PC-3 (cell line): ENCODE data around the gene C5orf58. TPM values are rescaled to one million over a fixed set of nuclear protein-coding genes. Genes with fewer than 3 reads are reported as not detected.
"Not testable (repeated sequence)": the region's sequence is repeated elsewhere in the genome, so short reads cannot be mapped to it uniquely, and the experiment has no call there.

ENCODE experiments used
- ATAC-seq: fragments of 200-7000 bp; cut with Tn5 transposase; 2 replicates; pipeline ENCODE4 v1.9.1; 2020; ENCODE audit warnings: mild to moderate bottlenecking, moderate library complexity
- BruUV-seq: library from RNA; stranded (reverse); fragments of 400-500 nt; replicated peaks from 2 replicates; lab custom pipeline; 2021; lab: Mats Ljungman, UMichigan
- CTCF ChIA-PET: fragments of 300-600 bp; sonication (Branson Sonifier 250); formaldehyde crosslinking; loops from one replicate; lab custom pipeline; 2022; ENCODE audit warnings: antibody characterized with exemption; lab: Charles Lee
- POLR2A ChIA-PET: fragments of 300-600 bp; sonication (Branson Sonifier 250); formaldehyde crosslinking; loops from one replicate; lab custom pipeline; 2022; ENCODE audit warnings: antibody characterized with exemption; ENCODE audit not compliant: unreplicated experiment; lab: Charles Lee
- DNase-seq: peaks from one replicate; pipeline ENCODE4 v3.0.0-alpha.2; 2015
- H2AFZ ChIP-seq: fragments of 300-600 bp; sonication (generic); 2 replicates; pipeline ENCODE4 v1.6.0; 2016; ENCODE audit warnings: antibody characterized with exemption, low read length
- H3F3A ChIP-seq: fragments of 300-600 bp; sonication (generic); one replicate; pipeline ENCODE4 v1.6.0; 2017; ENCODE audit warnings: antibody characterized with exemption, low read length, control low read depth, mild to moderate bottlenecking; ENCODE audit not compliant: unreplicated experiment
- H3K27ac ChIP-seq: fragments of 300-600 bp; sonication (generic); 2 replicates; pipeline ENCODE4 v1.5.1; 2016; ENCODE audit warnings: mild to moderate bottlenecking, low read length
- H3K27me3 ChIP-seq: fragments of 300-600 bp; sonication (generic); 2 replicates; pipeline ENCODE4 v1.6.1; 2016; ENCODE audit warnings: low read length, mixed read lengths
- H3K36me3 ChIP-seq: fragments of 300-600 bp; sonication (generic); 2 replicates; pipeline ENCODE4 v1.6.1; 2016; ENCODE audit warnings: low read depth, mixed run types, low read length, mixed read lengths
- H3K4me1 ChIP-seq: fragments of 300-600 bp; sonication (generic); 2 replicates; pipeline ENCODE4 v1.5.1; 2016; ENCODE audit warnings: low read length; ENCODE audit not compliant: insufficient read depth
- H3K4me2 ChIP-seq: fragments of 300-600 bp; sonication (generic); 2 replicates; pipeline ENCODE4 v1.6.0; 2016; ENCODE audit warnings: low read length
- H3K4me3 ChIP-seq: fragments of 300-600 bp; sonication (generic); 2 replicates; pipeline ENCODE4 v1.5.1; 2016; ENCODE audit warnings: mild to moderate bottlenecking, low read length, mixed read lengths
- H3K79me2 ChIP-seq: fragments of 300-600 bp; sonication (generic); 2 replicates; pipeline ENCODE4 v1.6.1; 2017; ENCODE audit warnings: low read length, mixed read lengths
- H3K9ac ChIP-seq: fragments of 300-600 bp; sonication (generic); 2 replicates; pipeline ENCODE4 v1.6.0; 2016; ENCODE audit warnings: mild to moderate bottlenecking, low read length
- H3K9me2 ChIP-seq: fragments of 300-600 bp; sonication (generic); replicated peaks from 2 replicates; pipeline ENCODE4 v1.6.1; 2016; ENCODE audit warnings: mixed run types, low read length, mixed read lengths
- H3K9me3 ChIP-seq: fragments of 300-600 bp; sonication (generic); 2 replicates; pipeline ENCODE4 v1.6.1; 2016; ENCODE audit warnings: low read length, mixed read lengths
- H4K20me1 ChIP-seq: fragments of 300-600 bp; sonication (generic); 2 replicates; pipeline ENCODE4 v1.6.1; 2016; ENCODE audit warnings: low read length, mixed read lengths
- CTCF ChIP-seq: fragments of 300-600 bp; sonication (generic); conservative IDR thresholded peaks from 2 replicates; pipeline ENCODE4 v1.5.1; 2017; ENCODE audit warnings: antibody characterized with exemption, low read depth, mild to moderate bottlenecking, low read length
- EZH2 ChIP-seq: fragments of 300-600 bp; sonication (generic); IDR thresholded peaks from one replicate; pipeline ENCODE4 v1.6.1; 2017; ENCODE audit warnings: antibody characterized with exemption, mild to moderate bottlenecking, low read length; ENCODE audit not compliant: unreplicated experiment
- EZH2phosphoT487 ChIP-seq: fragments of 300-600 bp; sonication (generic); IDR thresholded peaks from 2 replicates; pipeline ENCODE4 v1.6.1; 2018; ENCODE audit warnings: mild to moderate bottlenecking, antibody characterized with exemption, low read length, borderline replicate concordance
- intact Hi-C: fragments of 100-400 bp; cut with micrococcal nuclease; formaldehyde crosslinking; loops from 2 replicates; pipeline ENCODE4 v1.9.0; 2023
- total RNA-seq: library from RNA; depleted of rRNA; stranded (reverse); fragments of >200 nt; gene quantifications from 2 replicates; pipeline ENCODE4 v1.2.3, GENCODE V29; 2014

C5orf58 gene
- total RNA-seq, 1 experiment from 2014 or later: not detected

- no peak overlapping the region for H3K27ac ChIP-seq
- intact Hi-C loops: no loop called here
- H3K4me3 ChIP-seq: no peak overlapping the region
- no peaks in the 10 kb centered on the region for H3K4me1 ChIP-seq
- no peak for DNase-seq
- ChIA-PET CTCF (no interaction called here), POLR2A (no interaction called here)
- H3K9me3 ChIP-seq: no peaks in the 10 kb centered on the region
- TF ChIP-seq EZH2phosphoT487: no peak
- TF ChIP-seq CTCF: no peak
- TF ChIP-seq EZH2: no peak
- H4K20me1 ChIP-seq: no peaks in the 10 kb centered on the region
- peaks cover 5% of the 10 kb centered on the region; the same call in 1 of the 2 replicates for H3K27me3 ChIP-seq
- H3K4me2 ChIP-seq: no peak overlapping the region
- no peaks in the 10 kb centered on the region for H3F3A ChIP-seq
- ATAC-seq: no peak
- no peaks in the 10 kb centered on the region for H3K79me2 ChIP-seq
- no peak overlapping the region for H3K9ac ChIP-seq
- H2AFZ ChIP-seq: no peak overlapping the region
- no TSS peak for BruUV-seq
- no peaks in the 10 kb centered on the region for H3K36me3 ChIP-seq
- H3K9me2 ChIP-seq: no peaks in the 10 kb centered on the region
Measured at GRCh38 chr5:170235876-170236864, 3.4 kb downstream of the C5orf58 start.

- no peaks in the 10 kb centered on the region for H3K36me3 ChIP-seq
- H3F3A ChIP-seq: no peaks in the 10 kb centered on the region
- H3K27me3 ChIP-seq: peaks cover 5% of the 10 kb centered on the region; the same call in 1 of the 2 replicates
- ChIA-PET CTCF (interaction anchor here (0.6 kb wide), 1 partner anchor 388 kb away, joined by 4 read pairs; no protein-coding TSS in a partner anchor), POLR2A (no interaction called here)
- no TSS peak for BruUV-seq
- TF ChIP-seq EZH2phosphoT487 (no peak), CTCF (no peak), EZH2 (no peak)
- no peaks in the 10 kb centered on the region for H3K9me3 ChIP-seq
- H3K79me2 ChIP-seq: no peaks in the 10 kb centered on the region
- DNase-seq (no peak), ATAC-seq (no peak)
- no peaks in the 10 kb centered on the region for H3K4me1 ChIP-seq
- H3K9me2 ChIP-seq: no peaks in the 10 kb centered on the region
- H4K20me1 ChIP-seq: no peaks in the 10 kb centered on the region
- no peak overlapping the region for H3K27ac ChIP-seq
- H3K4me2 ChIP-seq: no peak overlapping the region
- H2AFZ ChIP-seq: no peak overlapping the region
- intact Hi-C loops: no loop called here
- H3K9ac ChIP-seq: no peak overlapping the region
- H3K4me3 ChIP-seq: no peak overlapping the region
Measured at GRCh38 chr5:170238456-170239196, 5.8 kb downstream of the C5orf58 start.

GRCh38 chr5:170245436-170245835 is 12.7 kb downstream of the C5orf58 start:
- CTCF ChIA-PET, BruUV-seq, H3K79me2 ChIP-seq, H3K27ac ChIP-seq, H3K36me3 ChIP-seq, H4K20me1 ChIP-seq, H3F3A ChIP-seq, H3K9me2 ChIP-seq, H3K9ac ChIP-seq, H3K4me2 ChIP-seq, H3K9me3 ChIP-seq, H3K4me3 ChIP-seq, POLR2A ChIA-PET, DNase-seq, H3K4me1 ChIP-seq, H2AFZ ChIP-seq, intact Hi-C loops, ATAC-seq: not testable (repeated sequence)
- H3K27me3 ChIP-seq: peaks cover 39% of the 10 kb centered on the region
